ENCODE measurements around the gene FSD1L.

FSD1L gene

DNA sequence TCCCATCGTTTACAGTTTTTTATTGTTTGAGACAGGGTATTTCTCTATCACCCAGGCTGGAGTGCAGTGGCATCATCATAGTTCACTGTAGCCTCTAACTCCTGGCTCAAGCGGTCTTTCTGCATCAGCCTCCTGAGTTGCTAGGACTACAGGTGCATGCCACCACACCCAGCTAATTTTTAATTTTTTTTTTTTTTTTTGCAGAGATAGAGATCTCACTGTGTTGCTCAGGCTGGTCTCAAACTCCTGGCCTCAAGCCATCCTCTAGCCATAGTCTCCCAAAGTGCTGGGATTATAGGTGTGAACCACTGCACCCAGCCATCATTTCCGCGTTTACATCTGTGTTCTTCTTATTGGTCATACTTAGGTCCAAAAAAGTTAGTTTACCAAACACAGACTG is 53.6 kb downstream of the FSD1L start:
- Histone ChIP-seq H3K4me3 (ENCODE audit: low read depth, low read length) (no peak overlapping the region), H3K36me3 (ENCODE audit: control insufficient read depth in 2 of 2, insufficient read depth in 1 of 2, low read length in 2 of 2) (peaks cover 0 to 2% of the 10 kb centered on the region in 2 experiments; a peak in 1 of 3 replicates), H3K27ac (ENCODE audit: extremely low read depth, low read depth, low read length) (no peak overlapping the region), H3K9me3 (ENCODE audit: control insufficient read depth, insufficient read depth, low read depth, low read length) (no peaks in the 10 kb centered on the region), H3K4me1 (ENCODE audit: control insufficient read depth, insufficient read depth, low read length) (no peaks in the 10 kb centered on the region)
- CTCF ChIA-PET, result no interaction called here
- POLR2A ChIA-PET, result no interaction called here
- TF ChIP-seq, protein P1, sequence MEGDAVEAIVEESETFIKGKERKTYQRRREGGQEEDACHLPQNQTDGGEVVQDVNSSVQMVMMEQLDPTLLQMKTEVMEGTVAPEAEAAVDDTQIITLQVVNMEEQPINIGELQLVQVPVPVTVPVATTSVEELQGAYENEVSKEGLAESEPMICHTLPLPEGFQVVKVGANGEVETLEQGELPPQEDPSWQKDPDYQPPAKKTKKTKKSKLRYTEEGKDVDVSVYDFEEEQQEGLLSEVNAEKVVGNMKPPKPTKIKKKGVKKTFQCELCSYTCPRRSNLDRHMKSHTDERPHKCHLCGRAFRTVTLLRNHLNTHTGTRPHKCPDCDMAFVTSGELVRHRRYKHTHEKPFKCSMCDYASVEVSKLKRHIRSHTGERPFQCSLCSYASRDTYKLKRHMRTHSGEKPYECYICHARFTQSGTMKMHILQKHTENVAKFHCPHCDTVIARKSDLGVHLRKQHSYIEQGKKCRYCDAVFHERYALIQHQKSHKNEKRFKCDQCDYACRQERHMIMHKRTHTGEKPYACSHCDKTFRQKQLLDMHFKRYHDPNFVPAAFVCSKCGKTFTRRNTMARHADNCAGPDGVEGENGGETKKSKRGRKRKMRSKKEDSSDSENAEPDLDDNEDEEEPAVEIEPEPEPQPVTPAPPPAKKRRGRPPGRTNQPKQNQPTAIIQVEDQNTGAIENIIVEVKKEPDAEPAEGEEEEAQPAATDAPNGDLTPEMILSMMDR (tag by site-specific recombination; IDR thresholded peaks at IDR 0.05), result no peak
- TF ChIP-seq ZNF701 (tag by site-specific recombination; IDR thresholded peaks at IDR 0.05) (no peak), ZFHX2 (tag by site-specific recombination; conservative IDR thresholded peaks at IDR 0.05) (no peak), ZNF184 (tag by site-specific recombination; IDR thresholded peaks at IDR 0.05) (no peak), GFI1B (tag by site-specific recombination; IDR thresholded peaks at IDR 0.05) (no peak), ZNF169 (tag by site-specific recombination; IDR thresholded peaks at IDR 0.05) (no peak)
- TF ChIP-seq, protein P2, sequence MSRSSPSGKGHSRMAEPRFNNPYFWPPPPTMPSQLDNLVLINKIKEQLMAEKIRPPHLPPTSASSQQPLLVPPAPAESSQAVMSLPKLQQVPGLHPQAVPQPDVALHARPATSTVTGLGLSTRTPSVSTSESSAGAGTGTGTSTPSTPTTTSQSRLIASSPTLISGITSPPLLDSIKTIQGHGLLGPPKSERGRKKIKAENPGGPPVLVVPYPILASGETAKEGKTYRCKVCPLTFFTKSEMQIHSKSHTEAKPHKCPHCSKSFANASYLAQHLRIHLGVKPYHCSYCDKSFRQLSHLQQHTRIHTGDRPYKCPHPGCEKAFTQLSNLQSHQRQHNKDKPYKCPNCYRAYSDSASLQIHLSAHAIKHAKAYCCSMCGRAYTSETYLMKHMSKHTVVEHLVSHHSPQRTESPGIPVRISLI (tag by site-specific recombination; IDR thresholded peaks at IDR 0.05), result no peak
- TF ChIP-seq, protein P3, sequence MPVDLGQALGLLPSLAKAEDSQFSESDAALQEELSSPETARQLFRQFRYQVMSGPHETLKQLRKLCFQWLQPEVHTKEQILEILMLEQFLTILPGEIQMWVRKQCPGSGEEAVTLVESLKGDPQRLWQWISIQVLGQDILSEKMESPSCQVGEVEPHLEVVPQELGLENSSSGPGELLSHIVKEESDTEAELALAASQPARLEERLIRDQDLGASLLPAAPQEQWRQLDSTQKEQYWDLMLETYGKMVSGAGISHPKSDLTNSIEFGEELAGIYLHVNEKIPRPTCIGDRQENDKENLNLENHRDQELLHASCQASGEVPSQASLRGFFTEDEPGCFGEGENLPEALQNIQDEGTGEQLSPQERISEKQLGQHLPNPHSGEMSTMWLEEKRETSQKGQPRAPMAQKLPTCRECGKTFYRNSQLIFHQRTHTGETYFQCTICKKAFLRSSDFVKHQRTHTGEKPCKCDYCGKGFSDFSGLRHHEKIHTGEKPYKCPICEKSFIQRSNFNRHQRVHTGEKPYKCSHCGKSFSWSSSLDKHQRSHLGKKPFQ (tag by site-specific recombination; IDR thresholded peaks at IDR 0.05), result no peak

DNA sequence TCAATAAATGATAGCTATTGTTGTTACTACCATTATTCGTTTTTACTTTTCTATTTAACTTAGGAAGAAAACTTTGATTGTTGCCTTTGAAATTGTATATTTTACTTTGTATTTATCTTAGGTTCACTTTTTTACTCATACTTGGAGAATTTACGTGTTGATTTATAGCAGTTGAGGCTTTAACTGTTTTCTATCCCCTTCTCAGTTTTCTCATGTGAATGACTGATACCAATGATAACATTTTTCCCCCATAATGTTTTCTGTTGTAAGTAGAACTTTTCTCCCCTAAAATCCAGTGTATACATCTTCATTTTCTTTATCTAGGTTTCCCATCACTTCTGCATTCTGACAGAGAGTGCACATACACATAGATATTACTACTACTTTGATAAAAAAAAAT is 54.4 kb downstream of the FSD1L start:
- Histone ChIP-seq H3K27ac (ENCODE audit: extremely low read depth, low read depth, low read length) (no peak overlapping the region), H3K4me3 (ENCODE audit: low read depth, low read length) (no peak overlapping the region), H3K36me3 (ENCODE audit: control insufficient read depth in 2 of 2, insufficient read depth in 1 of 2, low read length in 2 of 2) (peaks cover 3 to 9% of the 10 kb centered on the region in 2 experiments; a peak in 1 of 3 replicates), H3K9me3 (ENCODE audit: control insufficient read depth, insufficient read depth, low read depth, low read length) (no peaks in the 10 kb centered on the region), H3K4me1 (ENCODE audit: control insufficient read depth, insufficient read depth, low read length) (no peaks in the 10 kb centered on the region)
- CTCF ChIA-PET, result no interaction called here
- no peak for TF ChIP-seq ZFP3 (tag by site-specific recombination; IDR thresholded peaks at IDR 0.05; ENCODE audit: low read depth)
- no peak for TF ChIP-seq ZNF654 (tag by site-specific recombination; IDR thresholded peaks at IDR 0.05; ENCODE audit: low read depth)
- no peak for TF ChIP-seq RBAK (tag by site-specific recombination; IDR thresholded peaks at IDR 0.05)
- TF ChIP-seq ZNF114 (tag by site-specific recombination; IDR thresholded peaks at IDR 0.05), result no peak
- POLR2A ChIA-PET, result no interaction called here

DNA sequence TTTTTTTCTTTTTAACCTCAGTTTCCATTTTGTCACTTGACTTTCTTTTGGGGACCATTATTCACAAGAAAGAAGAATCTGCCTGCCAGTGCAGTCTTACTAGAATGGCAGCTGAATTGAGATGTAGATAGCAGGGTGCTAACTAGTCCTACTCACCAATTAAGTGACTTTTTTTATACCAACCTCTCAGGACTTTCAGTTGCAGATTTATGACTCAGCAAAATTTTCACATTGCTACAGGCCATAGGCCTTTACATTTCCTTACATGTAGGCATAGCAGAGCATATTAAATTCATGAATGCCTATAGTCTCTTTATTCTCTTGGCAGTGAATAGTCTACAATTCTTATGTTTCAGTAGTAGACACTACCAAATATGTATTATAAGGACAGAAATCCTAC is 56.0 kb downstream of the FSD1L start:
- Histone ChIP-seq H3K36me3 (ENCODE audit: control insufficient read depth in 2 of 2, insufficient read depth in 1 of 2, low read length in 2 of 2) (peaks cover 3 to 10% of the 10 kb centered on the region in 2 experiments; a peak in 1 of 3 replicates), H3K9me3 (ENCODE audit: control insufficient read depth, insufficient read depth, low read depth, low read length) (no peaks in the 10 kb centered on the region), H3K4me3 (ENCODE audit: low read depth, low read length) (no peak overlapping the region), H3K4me1 (ENCODE audit: control insufficient read depth, insufficient read depth, low read length) (no peaks in the 10 kb centered on the region), H3K27ac (ENCODE audit: extremely low read depth, low read depth, low read length) (no peak overlapping the region)
- POLR2A ChIA-PET, result no interaction called here
- CTCF ChIA-PET, result interaction anchor here (0.6 kb wide), 1 partner anchor 721 kb away, joined by 3 read pairs; no protein-coding TSS in a partner anchor
- TF ChIP-seq ZNF585B (tag by site-specific recombination; IDR thresholded peaks at IDR 0.05) (no peak), SP2 (tag by site-specific recombination; IDR thresholded peaks at IDR 0.05) (no peak), ZNF747 (tag by site-specific recombination; IDR thresholded peaks at IDR 0.05) (no peak), ZNF529 (tag by site-specific recombination; IDR thresholded peaks at IDR 0.05; ENCODE audit: insufficient replicate concordance) (no peak), ZNF658 (tag by site-specific recombination; IDR thresholded peaks at IDR 0.05) (no peak), ZNF391 (tag by site-specific recombination; IDR thresholded peaks at IDR 0.05; ENCODE audit: borderline replicate concordance, low read depth) (no peak), ZFP37 (tag by site-specific recombination; IDR thresholded peaks at IDR 0.05) (no peak)
- TF ChIP-seq, protein P4, sequence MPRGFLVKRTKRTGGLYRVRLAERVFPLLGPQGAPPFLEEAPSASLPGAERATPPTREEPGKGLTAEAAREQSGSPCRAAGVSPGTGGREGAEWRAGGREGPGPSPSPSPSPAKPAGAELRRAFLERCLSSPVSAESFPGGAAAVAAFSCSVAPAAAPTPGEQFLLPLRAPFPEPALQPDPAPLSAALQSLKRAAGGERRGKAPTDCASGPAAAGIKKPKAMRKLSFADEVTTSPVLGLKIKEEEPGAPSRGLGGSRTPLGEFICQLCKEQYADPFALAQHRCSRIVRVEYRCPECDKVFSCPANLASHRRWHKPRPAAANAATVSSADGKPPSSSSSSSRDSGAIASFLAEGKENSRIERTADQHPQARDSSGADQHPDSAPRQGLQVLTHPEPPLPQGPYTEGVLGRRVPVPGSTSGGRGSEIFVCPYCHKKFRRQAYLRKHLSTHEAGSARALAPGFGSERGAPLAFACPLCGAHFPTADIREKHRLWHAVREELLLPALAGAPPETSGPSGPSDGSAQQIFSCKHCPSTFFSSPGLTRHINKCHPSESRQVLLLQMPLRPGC (tag by site-specific recombination; IDR thresholded peaks at IDR 0.05), result no peak
